ENCODE data around the gene GFRA1. TPM values are rescaled to one million over a fixed set of nuclear protein-coding genes. Genes with fewer than 3 reads are reported as not detected.
A peak's percentile ranks its signal among the peaks of the same experiment; 100 is the strongest.

GFRA1 gene
- total and polyA plus RNA-seq, 8 donors: 1.9 to 3.5 (median 2.8) TPM

DNA sequence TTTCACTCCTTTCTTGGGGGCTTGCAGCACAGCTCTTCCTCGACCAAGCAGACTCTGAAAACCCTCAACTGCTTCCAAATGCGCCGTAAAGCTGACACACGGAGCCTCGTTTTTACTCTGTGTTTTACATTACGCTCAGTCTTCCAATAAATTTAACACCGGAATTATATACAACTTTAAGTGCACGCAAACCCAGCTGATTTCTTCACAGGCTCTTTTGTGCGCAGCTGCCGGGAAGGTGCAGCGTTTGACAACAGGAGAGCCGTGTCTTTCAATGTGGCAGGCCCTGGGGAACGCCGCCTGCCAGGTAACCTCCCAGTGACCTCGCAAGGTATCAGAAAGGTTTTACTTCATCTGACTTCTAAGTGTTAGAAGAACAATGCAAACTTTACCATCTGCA is 35.0 kb downstream of the GFRA1 start:
- Histone ChIP-seq H3K27ac (no peak overlapping the region), H3K27me3 (no peaks in the 10 kb centered on the region), H3K4me3 (no peak overlapping the region), H3K9me3 (no peaks in the 10 kb centered on the region), H3K36me3 (no peaks in the 10 kb centered on the region), H3K4me1 (no peaks in the 10 kb centered on the region)
- no peak for DNase-seq
- TF ChIP-seq, protein P1, sequence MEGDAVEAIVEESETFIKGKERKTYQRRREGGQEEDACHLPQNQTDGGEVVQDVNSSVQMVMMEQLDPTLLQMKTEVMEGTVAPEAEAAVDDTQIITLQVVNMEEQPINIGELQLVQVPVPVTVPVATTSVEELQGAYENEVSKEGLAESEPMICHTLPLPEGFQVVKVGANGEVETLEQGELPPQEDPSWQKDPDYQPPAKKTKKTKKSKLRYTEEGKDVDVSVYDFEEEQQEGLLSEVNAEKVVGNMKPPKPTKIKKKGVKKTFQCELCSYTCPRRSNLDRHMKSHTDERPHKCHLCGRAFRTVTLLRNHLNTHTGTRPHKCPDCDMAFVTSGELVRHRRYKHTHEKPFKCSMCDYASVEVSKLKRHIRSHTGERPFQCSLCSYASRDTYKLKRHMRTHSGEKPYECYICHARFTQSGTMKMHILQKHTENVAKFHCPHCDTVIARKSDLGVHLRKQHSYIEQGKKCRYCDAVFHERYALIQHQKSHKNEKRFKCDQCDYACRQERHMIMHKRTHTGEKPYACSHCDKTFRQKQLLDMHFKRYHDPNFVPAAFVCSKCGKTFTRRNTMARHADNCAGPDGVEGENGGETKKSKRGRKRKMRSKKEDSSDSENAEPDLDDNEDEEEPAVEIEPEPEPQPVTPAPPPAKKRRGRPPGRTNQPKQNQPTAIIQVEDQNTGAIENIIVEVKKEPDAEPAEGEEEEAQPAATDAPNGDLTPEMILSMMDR (IDR thresholded peaks at IDR 0.05): no peak
- no peak for ATAC-seq
- intact Hi-C loops (cut with DNase I): no loop called here

DNA sequence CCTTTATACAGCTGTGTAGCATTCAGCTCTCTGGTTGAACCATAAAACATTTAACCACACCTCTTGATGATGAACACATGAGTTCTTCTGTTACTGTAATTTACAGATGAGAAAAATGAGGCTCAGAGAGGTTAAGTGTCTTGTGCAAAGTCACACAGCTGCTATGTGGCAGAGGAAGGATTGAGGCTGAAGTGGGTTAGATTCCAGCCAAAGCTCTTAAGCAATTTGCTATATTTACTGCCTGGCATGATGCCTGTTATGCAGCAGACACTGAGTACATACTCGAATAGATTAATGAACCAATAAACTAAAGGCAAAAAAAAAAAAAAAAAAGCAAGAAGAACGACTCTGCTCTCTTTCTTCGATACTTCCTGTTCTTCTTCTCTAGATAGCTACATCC is 35.7 kb downstream of the GFRA1 start:
- no peaks in the 10 kb centered on the region for H3K36me3 ChIP-seq
- ATAC-seq (peak; percentile 22), DNase-seq (no peak)
- no peaks in the 10 kb centered on the region for H3K27me3 ChIP-seq
- TF ChIP-seq, protein P1 (IDR thresholded peaks at IDR 0.05): no peak
- no peaks in the 10 kb centered on the region for H3K4me1 ChIP-seq
- no peak overlapping the region for H3K27ac ChIP-seq
- H3K4me3 ChIP-seq: no peak overlapping the region
- H3K9me3 ChIP-seq: no peaks in the 10 kb centered on the region
- intact Hi-C loops (cut with DNase I): no loop called here

DNA sequence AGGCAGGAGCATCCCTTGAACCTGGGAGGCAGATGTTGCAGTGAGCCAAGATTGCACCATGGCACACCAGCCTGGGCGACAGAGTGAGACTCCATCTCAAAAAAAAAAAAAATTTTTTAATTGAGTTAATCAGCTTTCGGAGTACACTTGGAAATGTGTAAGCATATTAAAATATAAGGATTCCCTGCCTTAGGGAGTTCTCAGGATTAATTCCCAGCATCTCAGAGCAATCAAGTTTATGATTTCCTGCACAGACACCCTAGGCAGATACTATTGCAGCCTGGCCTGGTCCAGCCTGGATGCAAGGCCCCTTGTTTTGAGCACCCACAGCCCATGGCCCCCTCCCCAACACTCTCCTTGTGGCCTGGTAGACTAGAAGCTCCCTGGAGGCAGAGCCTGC is 39.8 kb downstream of the GFRA1 start:
- ATAC-seq (no peak), DNase-seq (no peak)
- Histone ChIP-seq H3K36me3 (no peaks in the 10 kb centered on the region), H3K4me1 (no peaks in the 10 kb centered on the region), H3K27me3 (no peaks in the 10 kb centered on the region), H3K9me3 (no peaks in the 10 kb centered on the region), H3K4me3 (no peak overlapping the region), H3K27ac (no peak overlapping the region)
- intact Hi-C loops (cut with DNase I): no loop called here
- TF ChIP-seq, protein P1 (IDR thresholded peaks at IDR 0.05): no peak

DNA sequence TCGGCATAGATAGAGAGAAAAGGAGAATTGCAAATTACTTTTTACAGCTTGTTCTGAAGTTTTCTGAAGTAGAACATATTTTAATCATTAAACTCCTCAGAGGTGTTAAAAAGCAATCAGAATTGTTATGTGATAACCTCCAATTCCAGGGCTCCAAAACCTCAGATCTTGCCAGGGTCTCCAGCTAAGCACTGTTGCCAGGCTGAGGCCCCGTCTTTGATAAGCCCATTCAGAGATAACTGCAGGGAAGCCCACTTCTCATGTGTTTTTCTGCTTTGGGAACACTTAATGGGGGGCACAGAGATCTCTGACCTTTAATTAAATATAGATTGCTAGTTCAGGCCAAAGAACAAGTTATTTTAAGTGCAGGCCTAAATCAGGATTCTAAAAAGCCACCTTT is 40.4 kb downstream of the GFRA1 start:
- Histone ChIP-seq H3K4me3 (no peak overlapping the region), H3K27ac (no peak overlapping the region), H3K36me3 (no peaks in the 10 kb centered on the region), H3K4me1 (no peaks in the 10 kb centered on the region), H3K9me3 (no peaks in the 10 kb centered on the region), H3K27me3 (no peaks in the 10 kb centered on the region)
- DNase-seq (no peak), ATAC-seq (no peak)
- TF ChIP-seq, protein P1 (IDR thresholded peaks at IDR 0.05): no peak
- intact Hi-C loops (cut with DNase I): no loop called here

DNA sequence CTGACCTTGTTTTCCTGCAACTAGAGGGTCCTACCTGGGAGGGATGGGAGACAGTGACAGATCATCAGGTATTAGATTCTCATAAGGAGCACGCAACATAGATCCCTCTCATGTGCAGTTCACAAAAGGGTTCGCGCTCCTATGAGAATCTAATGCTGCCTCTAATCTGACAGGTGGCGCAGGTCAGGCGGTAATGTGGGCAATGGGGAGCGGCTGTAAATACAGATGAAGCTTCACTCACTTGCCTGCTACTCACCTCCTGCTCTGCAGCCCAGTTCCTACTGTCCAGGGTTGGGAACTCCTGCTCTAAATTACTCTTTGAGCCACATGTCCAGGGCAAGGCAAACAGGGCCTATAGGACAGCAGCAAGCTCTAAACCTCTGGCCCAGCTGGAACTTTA is 46.2 kb downstream of the GFRA1 start:
- ATAC-seq (no peak), DNase-seq (no peak)
- intact Hi-C loops (cut with DNase I): no loop called here
- H3K36me3 ChIP-seq: no peaks in the 10 kb centered on the region
- no peaks in the 10 kb centered on the region for H3K27me3 ChIP-seq
- TF ChIP-seq, protein P1 (IDR thresholded peaks at IDR 0.05): no peak
- no peak overlapping the region for H3K4me3 ChIP-seq
- no peak overlapping the region for H3K27ac ChIP-seq
- no peaks in the 10 kb centered on the region for H3K4me1 ChIP-seq
- H3K9me3 ChIP-seq: no peaks in the 10 kb centered on the region

All from left lung (tissue), 10 donors.